Urothelium cell line (cell line): ENCODE results near the gene ARFGEF3.

Experiments
- DNase-seq: peaks from one replicate; pipeline ENCODE4 v3.0.0; 2011; ENCODE audit warnings: low spot score, mixed read lengths
- FAIRE-seq: peaks from 2 replicates; lab custom pipeline; 2011; peaks lifted over from hg19 to GRCh38; lab: Jason Lieb, UNC

ARFGEF3 gene

GRCh38 chr6:138237463-138237862, 75.7 kb downstream of the ARFGEF3 start:
- no peak for FAIRE-seq

GRCh38 chr6:138238368-138238767, 76.6 kb downstream of the ARFGEF3 start:
- FAIRE-seq (no peak), DNase-seq (no peak)

More at GRCh38 chr6:138237463-138237862, 75.7 kb downstream of the ARFGEF3 start:
- DNase-seq, result no peak

GRCh38 chr6:138239774-138240173, 78.0 kb downstream of the ARFGEF3 start:
- FAIRE-seq (no peak), DNase-seq (no peak)

- no peak for DNase-seq
- no peak for FAIRE-seq
Observed at GRCh38 chr6:138240476-138241245, 78.9 kb downstream of the ARFGEF3 start.

GRCh38 chr6:138241381-138241780, 79.6 kb downstream of the ARFGEF3 start:
- FAIRE-seq (no peak), DNase-seq (no peak)

- FAIRE-seq (no peak), DNase-seq (no peak)
Observed at GRCh38 chr6:138241934-138242333, 80.2 kb downstream of the ARFGEF3 start.

- FAIRE-seq, result no peak
- DNase-seq, result no peak
Observed at GRCh38 chr6:138242987-138243592, 81.4 kb downstream of the ARFGEF3 start.

- DNase-seq (no peak), FAIRE-seq (no peak)
Observed at GRCh38 chr6:138245751-138246150, 84.0 kb downstream of the ARFGEF3 start.

GRCh38 chr6:138246650-138247440, 85.1 kb downstream of the ARFGEF3 start:
- FAIRE-seq, result no peak
- DNase-seq, result no peak

- DNase-seq, result no peak
- FAIRE-seq, result no peak
Observed at GRCh38 chr6:138248011-138248410, 86.3 kb downstream of the ARFGEF3 start.

GRCh38 chr6:138248878-138249277, 87.1 kb downstream of the ARFGEF3 start:
- FAIRE-seq, result no peak
- DNase-seq, result no peak

GRCh38 chr6:138250053-138250452, 88.3 kb downstream of the ARFGEF3 start:
- no peak for DNase-seq
- no peak for FAIRE-seq

GRCh38 chr6:138250513-138251247, 88.9 kb downstream of the ARFGEF3 start:
- FAIRE-seq, result no peak
- DNase-seq, result peak; percentile 72

- DNase-seq, result no peak
- no peak for FAIRE-seq
Observed at GRCh38 chr6:138253731-138254130, 92.0 kb downstream of the ARFGEF3 start.

- FAIRE-seq (no peak), DNase-seq (no peak)
Observed at GRCh38 chr6:138255443-138255842, 93.7 kb downstream of the ARFGEF3 start.

GRCh38 chr6:138257638-138258040, 95.9 kb downstream of the ARFGEF3 start:
- FAIRE-seq (no peak), DNase-seq (no peak)

GRCh38 chr6:138258197-138258596, 96.5 kb downstream of the ARFGEF3 start:
- DNase-seq, result no peak
- no peak for FAIRE-seq

- DNase-seq, result no peak
- no peak for FAIRE-seq
Observed at GRCh38 chr6:138258991-138259390, 97.3 kb downstream of the ARFGEF3 start.

GRCh38 chr6:138261116-138261780, 99.5 kb downstream of the ARFGEF3 start:
- no peak for FAIRE-seq
- DNase-seq, result no peak

GRCh38 chr6:138263963-138264362, 102.2 kb downstream of the ARFGEF3 start:
- no peak for FAIRE-seq
- no peak for DNase-seq
